GM23338 (cell line): ENCODE results near the gene NR1I2.

Experiments
- CREB1 ChIP-seq: fragments of 250-450 bp; sonication (Bioruptor Pico); IDR thresholded peaks from 2 replicates; pipeline ENCODE4 v1.5.0; 2020; ENCODE audit warnings: low read depth, mild to moderate bottlenecking, moderate library complexity
- CTCF ChIP-seq, 2 experiments: fragments of 200-600 bp in 1 of 2; sonication (generic) in 1 of 2; conservative IDR thresholded peaks; 2 replicates each; pipeline versions ENCODE4 v1.5.1 to v1.6.1; 2016 to 2017; ENCODE audit warnings: antibody characterized with exemption in 2 of 2, low read depth in 2 of 2, mild to moderate bottlenecking in 2 of 2, moderate library complexity in 1 of 2
- ETS1 ChIP-seq: IDR thresholded peaks from 2 replicates; pipeline ENCODE4 v1.6.1; 2016; ENCODE audit warnings: antibody characterized with exemption
- EZH2 ChIP-seq: fragments of 200-600 bp; sonication (generic); IDR thresholded peaks from one replicate; pipeline ENCODE4 v1.8.0; 2017; ENCODE audit warnings: antibody characterized with exemption, mild to moderate bottlenecking, low read depth; ENCODE audit not compliant: unreplicated experiment
- EZH2phosphoT487 ChIP-seq: fragments of 200-600 bp; sonication (generic); IDR thresholded peaks from one replicate; pipeline ENCODE4 v1.8.1; 2018; ENCODE audit warnings: antibody characterized with exemption; ENCODE audit not compliant: unreplicated experiment
- NANOG ChIP-seq: IDR thresholded peaks from 2 replicates; pipeline ENCODE4 v1.6.1; 2016; ENCODE audit warnings: antibody characterized with exemption, borderline replicate concordance
- POLR2AphosphoS5 ChIP-seq: IDR thresholded peaks from 2 replicates; pipeline ENCODE4 v1.6.1; 2016; ENCODE audit warnings: antibody characterized with exemption, low read depth
- REST ChIP-seq: IDR thresholded peaks from one replicate; pipeline ENCODE4 v1.6.1; 2018; ENCODE audit warnings: antibody characterized with exemption; ENCODE audit not compliant: unreplicated experiment

- TF ChIP-seq CTCF (conservative IDR thresholded peaks at IDR 0.05; ENCODE audit: low read depth in 2 of 2) = no peak
- TF ChIP-seq EZH2 = no peak
- no peak for TF ChIP-seq EZH2phosphoT487
- no peak for TF ChIP-seq REST
- TF ChIP-seq POLR2AphosphoS5 = no peak
- TF ChIP-seq NANOG = no peak
- no peak for TF ChIP-seq ETS1
- TF ChIP-seq CREB1 (CRISPR knock-in tag) = no peak
Measured at GRCh38 chr3:119759962-119760361, 21.9 kb upstream of the NR1I2 start.
